NCI-H1436 treated with DMSO at 0.1 percent for 48 hours (cell line): ENCODE data around the gene C1QTNF1.

Experiments used
- DNase-seq: peaks from one replicate; lab custom pipeline; 2025; lab: John Stamatoyannopoulos, UW

The C1QTNF1 gene

DNA sequence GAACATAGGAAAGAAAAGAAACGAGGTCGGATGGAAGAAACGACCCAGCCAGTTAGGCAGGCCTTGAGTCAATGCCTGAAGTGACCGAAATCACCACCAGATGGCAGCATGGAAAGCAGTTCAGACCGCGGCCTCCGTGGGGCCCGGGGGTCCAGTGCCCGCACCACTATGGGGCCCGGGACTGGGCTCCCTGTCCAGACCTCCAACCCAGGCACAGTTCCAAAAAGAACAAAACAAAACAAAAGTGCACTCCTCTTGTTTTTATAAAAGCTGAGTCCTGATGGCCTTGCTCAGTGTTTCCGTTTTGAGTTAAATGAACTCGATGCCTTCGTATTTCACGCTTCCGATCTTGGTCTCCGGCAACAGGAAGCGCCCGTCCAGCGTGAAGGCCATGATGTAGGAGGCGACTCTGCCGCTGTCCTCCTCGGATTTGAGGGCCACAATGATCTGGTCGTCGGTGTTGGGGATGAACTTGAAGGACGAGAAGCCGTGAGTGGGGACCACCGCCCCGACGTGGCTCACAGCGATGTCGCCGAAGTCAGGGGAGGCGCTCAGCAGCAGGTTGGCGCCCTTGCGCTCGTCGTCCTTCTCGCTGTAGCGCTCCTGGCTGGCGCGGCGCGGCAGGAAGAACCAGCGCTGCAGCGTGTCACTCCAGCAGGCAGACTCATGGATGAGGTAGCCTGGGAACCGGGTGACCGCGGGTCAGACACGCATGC is 30.6 kb upstream of the C1QTNF1 start:
- no peak for DNase-seq

DNA sequence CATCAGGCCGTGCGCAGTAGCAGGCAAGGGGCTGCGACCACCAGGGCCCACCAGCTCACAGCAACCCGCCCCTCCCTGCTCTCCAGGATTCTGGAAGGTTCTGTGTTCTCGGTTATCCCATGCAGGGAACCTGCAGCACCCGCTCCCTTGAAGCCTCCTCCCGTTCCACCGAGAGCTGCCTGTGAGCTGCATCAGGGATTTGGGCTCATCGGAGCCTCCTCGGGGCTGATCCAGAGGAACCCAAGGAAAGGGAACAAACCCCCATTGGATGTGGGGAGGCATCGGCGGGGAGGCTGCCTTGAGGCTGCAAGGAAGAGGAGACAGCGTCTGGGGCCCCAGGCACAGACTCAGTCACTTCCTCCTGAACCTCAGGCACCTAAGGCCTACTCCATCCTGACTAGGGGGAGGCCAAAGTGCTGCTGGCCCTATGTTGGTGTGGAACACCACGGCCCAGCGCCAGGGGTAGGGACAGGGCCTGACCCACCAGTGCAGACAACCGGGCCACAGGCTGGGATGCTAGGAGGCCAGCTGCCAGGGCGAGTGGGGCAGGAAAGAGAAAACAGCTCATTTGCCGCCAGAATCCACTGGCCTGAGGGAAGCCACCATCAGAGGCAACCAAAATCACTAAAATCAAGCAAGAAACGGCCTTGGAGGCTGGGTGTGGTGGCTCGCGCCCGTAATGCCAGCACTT is 29.8 kb upstream of the C1QTNF1 start:
- no peak for DNase-seq

DNA sequence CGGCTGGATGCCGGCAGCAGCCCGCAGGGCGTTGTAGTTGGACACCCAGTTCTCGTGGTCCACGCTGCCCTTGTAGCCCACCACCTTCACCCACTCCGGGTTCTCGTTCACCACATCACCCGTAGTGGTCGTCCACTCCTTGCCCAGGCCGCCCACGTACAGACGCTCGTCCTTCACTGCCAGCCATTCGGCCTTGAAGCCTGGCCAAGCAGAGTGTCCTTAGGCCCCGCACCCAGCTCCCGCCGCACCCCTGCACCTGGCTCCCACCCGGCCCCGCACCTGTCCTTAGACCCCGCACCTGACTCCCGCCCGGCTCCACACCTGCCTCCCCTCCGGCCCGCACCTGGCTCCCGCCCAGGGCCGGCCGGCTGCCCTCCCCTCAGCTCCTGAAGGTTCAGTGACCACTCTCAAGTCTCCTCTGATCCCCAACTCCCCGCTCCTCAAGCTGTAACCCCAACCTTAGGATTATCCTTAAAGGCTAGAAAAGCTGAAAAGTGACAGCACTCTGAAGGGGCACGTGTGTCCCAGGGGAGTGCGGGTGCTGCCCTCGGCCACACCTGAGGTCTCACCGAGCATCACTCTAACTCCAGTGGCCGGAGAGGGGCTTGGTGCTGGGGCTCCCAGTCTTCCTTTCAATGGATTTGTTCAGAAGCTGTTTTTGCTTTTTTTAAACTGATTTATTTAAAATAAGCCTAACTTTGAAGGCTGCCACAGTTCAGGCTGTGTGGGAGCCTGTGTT is 28.8 kb upstream of the C1QTNF1 start:
- no peak for DNase-seq

DNA sequence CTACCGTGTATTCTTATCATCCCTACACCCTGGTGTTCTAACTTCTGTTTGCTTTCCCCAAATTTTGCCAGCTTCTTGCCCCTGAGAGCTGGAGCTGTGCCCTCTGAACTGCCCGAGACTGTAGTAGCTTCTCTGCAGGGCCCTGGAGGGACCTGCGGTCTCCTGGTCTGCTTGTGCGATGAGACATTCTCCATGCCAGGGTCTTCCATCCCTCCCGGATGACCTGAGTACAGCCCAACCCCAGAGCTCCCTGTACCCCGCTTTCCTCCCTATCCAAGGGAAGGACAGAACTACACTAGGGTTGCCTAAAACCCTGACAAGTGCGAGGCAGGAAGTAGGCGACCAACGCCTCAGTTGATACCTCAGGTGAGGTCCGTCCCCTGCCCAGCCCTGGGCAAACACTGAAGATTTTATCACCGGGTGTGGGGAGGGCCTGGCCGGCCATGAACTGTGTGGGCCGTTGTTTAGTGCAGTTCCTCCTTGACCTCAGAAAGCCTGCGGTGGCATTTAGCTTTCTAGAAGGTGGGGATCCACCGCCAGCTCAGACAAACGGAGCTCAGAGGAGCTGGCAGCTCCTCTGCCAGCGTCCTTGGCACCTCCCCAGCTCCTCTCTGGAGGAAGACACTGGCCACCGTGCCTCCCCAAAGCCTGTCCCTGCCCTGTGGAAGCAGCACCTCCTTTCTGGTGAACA is 28.1 kb upstream of the C1QTNF1 start:
- no peak for DNase-seq

DNA sequence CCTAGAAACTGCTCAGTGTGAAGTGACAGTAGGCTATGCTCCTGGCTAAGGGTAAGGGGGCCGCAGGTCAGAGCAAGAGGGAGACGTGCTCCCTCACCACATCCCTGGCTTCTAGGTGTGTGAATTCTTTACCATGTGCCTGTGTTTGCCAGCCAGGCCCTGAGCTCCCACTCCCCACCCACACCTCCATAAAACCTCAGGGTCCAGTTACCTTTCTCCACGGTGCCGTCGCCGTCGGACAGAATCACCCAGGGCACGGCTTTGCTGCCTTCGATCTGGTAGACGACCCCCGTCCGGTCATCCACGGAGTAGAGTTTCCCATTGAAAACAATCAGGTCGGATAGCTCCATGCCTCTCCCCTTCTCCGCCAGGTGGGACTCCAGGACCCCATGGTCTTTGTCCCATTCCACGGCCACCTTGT is 27.2 kb upstream of the C1QTNF1 start:
- DNase-seq, result no peak

DNA sequence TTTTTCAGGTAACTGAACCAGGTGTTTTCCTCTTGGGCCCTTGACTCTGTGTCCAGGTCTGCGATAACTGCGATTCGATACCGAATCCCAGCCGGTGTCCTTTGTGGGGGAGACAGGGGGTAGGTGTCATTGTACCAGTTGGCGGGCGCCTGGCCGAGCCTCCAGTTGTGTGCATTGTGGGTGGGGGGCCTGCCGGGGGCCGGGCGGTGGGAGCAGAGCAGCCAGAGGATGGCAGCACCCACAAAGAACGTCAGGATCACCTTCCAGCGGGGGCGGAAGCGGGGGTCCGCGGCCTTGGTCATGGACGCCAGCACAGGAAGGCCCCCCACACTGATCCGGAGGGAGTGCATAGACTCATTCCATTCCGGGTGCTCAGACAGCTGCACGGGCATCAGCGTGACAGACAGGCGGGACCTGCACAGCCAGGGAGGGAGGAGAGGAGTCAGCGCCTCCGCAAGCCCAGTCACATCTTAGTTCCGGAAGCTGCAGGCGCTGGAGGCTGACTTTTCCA is 26.7 kb upstream of the C1QTNF1 start:
- DNase-seq, result no peak

DNA sequence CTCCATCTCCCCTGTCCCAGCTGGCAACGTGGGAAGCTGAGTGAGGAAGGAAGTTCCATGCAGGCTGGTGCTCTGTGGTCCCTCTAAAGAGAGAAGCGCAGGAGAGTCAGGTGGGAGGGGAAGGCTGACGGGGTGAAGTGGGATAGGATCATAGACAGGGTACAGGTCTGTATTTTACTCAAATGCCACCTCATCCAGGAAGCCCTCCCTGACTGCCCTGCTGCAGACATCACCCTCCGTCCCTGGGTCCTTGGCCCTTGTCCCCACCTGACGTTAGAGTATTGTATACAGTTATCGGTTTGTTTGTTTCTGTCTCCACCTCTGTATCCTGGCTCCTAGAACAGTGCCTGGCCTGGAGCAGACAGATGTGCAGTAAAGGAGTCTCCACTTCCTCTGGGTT is 26.1 kb upstream of the C1QTNF1 start:
- no peak for DNase-seq

DNA sequence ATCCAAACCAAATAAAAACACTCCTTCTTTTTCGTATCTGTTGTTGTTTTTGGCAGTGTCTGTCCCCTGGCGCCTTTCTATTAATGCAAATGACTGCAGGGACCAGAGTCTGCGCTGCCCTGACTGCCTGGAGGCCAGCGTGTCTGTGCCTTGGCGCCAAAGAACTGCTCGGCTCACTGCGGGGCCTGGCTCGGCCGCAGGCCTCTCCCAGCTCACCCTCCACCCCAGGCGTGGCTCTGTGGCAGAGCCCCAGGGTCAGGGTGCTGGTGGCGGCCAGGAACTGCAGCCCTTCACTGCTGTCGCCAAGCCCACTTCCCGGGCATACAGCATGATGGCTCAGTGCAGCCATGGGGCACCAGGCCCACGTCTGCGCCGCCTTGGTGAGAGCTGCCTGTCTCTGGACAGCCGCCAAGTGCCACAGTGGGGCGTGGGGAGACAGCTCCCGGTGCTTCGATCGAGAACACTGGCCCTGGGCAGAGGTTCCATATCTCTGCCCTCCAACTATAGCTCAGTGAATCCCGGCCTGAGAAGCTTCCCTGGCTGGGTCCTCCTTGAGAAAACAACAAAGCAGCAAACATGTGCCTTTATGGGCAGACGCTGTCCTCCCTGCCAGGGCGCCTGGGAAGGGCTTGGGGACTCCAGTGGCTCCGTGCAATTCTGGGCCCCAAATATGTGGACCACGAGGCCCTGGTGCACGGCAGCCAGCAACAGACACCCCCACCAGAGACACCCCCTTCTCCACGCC is 25.5 kb upstream of the C1QTNF1 start:
- no peak for DNase-seq

DNA sequence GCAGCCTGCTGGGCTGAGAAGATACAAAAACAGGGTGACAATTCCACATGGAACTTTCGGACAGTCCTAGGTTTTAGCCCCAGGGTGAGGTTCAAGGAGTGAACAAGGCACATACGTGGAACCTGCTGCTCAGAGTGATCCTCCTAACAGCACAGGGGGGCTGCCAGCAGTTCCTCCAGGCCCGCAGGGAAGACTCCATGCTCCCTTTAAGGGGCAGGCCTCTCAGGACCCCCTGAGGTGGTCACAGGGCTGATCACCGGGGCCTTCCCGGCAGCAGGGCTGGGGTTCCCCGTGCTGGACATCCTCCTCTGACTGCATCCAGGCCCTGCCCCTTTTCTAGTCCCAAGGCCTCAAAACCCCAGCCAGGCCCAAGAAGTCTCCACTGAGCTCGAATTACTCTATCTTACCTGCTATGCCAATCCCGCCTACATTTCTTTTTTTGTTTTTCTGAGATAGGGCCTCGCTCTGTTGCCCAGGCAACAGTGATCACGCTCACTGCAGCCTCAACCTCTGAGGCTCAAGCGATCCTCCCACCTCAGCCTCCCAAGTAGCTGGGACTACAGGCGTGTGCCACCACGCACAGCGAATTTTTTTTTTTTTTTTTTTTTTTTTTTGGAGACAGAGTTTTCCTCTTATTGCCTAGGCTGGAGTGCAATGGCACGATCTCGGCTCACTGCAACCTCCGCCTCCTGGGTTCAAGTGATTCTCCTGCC is 24.8 kb upstream of the C1QTNF1 start:
- no peak for DNase-seq

DNA sequence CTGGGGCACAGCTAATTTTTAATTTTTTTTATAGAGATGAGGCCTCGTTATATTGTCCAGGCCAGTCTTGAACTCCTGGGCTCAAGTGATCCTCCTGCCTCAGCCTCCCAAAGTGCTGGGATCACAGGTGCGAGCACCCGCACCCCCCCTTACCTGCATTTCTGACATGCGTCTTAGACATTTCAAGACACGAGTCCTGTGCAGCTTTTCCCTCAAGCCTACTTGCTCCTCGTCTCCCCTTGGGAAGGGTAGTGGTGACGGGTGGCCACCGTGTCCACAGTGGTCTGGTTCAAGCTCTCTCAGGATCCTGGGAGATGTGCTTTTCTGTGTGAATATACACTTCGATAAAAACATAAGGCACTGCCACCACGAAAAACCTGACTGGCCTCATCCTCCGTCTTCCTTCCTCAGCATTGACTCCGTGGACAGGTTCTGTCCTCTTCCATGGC is 24.0 kb upstream of the C1QTNF1 start:
- DNase-seq, result no peak

DNA sequence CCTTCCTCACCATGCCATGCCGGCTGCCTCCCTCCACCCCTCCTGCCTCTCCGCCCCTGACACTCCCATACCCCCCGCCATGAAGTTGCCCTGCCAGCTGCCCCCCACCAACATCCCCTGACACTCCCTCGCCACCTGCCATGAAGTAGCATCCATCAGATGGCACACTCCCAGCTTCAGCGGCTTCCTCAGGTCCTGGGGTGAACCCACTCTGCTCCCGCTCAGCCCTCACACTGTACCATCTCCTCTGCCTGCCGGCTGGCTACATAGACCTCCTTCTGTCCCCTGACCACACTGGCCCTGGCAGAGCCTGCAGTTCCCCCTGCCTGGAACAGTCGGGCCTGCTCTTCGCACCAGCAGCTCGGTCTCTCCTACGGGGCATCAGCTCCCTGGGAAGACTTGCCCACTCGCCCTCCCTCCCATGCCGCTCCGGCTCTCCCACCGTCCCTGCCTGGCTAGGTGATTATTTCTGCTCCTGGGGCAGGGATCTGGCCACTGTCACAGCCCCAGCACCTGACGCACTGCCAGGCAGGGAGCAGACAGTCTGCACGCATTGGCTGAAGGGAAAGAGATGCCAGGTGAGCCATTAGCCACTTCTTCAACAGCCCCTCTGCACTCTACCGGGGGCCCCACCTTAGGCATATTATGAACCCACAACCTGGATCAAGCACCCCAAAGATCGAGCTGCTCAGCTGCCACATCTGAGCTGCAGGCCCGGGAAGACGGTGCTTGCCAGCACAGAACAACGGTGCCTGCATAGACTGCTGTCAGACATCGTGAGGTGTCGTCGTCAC is 23.4 kb upstream of the C1QTNF1 start:
- no peak for DNase-seq

DNA sequence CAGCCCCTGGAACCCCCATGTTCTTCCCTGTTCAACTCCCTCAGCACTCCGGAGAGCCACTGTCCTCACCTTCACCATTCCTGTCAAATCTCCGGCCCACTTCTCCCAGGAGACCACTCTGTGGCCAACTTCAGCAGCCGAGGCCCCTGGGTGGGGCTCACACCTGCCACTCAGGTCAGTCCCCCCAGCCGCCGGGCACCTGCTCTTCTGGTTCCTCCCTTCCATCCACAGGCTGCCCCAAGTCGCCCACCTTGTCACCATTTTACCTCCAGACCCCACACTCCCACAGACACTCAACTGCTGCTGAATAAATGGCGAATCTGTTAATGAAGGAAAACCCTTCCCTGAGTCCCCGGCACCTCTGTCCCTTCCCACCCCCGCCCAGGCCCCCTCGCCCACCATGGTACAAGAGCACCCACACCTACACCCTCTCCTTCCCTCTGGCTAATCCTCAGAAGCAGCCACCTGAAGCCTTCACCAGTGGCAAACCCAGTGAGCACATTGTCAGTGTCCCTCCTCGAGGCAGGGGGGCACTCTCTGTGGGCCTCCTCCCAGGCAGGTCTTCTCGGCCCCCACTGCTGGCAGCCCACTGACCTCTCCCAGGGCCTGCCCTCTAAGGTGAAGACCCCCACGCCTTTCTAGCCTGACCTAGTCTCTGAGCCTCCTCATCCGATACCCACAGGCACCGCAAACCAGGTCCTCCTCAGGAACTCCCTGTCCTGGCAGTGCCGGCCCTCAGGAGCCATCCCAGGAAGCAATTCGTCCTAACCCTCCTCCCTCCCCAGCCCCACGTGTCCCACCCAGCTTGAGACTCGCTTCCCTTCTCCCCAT is 22.6 kb upstream of the C1QTNF1 start:
- DNase-seq, result no peak

DNA sequence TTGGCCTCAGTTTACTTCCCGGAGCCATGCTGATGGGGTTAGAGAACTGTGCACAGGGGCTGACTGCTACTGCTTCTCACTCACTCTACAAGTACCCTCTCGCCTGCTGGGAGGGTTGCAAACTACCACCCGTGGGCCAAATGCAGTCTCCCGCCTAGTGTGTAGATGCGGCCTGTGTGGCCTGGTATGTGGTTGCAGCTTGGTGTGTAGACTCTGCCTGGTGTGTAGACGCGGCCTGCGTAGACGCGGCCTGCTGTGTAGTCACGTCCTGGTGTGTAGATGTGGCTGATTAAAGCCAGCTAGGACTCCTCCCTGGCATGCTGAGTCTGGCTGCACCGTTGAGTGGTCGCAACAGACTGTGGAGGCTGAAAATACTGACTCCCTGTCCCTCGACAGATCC is 21.7 kb upstream of the C1QTNF1 start:
- no peak for DNase-seq

DNA sequence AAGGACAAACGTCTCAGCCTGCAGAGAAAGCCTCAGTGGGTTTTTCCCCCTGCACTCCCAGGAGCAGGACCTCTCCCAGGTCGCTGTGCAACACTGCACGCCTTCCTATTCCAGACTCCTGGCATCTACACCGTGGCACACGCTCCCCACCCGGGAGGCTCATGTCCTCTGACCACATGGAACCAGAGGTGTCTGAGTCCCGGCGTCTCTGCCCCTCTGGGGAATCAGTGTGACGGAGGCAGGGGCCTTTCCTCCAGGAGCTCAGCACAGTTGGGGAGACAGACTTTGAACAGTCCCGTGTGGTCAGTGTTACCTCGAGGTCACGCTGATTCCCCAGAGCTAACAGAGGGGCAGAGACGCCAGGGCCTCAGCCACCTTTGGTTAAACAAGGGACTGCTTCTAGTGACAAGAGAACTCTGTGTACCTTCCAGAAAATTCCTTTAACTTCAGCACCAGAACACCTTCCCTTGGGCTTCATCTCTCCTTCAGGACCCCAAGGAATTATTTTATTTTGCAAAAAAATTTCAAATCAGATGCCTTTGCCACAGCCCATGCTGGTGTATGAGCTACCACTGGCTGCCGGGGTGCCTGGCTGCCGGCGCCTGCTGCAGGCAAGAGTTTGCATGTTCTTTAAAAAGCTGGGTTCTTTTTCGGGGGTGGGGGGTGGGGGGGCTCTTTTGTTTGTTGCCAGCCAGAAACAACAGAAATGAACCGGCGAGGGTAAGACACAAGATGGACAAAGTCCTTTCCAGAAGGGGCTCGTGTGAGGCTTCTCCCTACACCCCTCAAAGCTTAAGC is 21.0 kb upstream of the C1QTNF1 start:
- no peak for DNase-seq

DNA sequence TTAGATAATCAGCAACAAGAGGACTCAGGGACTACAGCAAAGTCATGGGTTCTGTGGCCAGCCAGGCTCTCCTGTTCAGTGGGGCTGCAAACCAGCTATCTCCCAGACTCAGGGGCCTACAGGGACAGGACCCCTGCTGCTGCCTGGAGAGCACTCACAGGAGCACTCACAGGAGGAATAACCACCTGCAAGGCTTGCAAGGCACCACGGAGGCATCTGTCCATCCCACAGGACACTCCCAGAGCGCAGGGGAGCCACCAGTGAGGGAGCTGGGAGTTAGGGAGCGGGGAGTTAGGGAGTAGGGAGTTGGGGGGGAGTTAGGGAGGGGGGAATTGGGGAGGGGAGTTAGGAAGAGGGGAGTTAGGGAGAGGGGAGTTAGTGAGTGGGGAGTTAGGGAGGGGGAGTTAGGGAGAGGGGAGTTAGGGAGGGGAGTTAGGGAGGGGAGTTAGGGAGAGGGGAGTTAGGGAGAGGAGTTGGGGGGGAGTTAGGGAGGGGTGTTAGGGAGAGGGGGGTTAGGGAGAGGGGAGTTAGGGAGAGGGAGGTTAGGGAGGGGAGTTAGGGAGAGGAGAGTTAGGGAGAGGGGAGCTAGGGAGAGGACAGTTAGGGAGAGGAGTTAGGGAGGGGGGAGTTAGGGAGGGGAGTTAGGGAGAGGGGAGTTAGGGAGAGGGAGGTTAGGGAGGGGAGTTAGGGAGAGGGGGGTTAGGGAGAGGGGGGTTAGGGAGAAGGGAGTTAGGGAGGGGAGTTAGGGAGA is 20.1 kb upstream of the C1QTNF1 start:
- no peak for DNase-seq

DNA sequence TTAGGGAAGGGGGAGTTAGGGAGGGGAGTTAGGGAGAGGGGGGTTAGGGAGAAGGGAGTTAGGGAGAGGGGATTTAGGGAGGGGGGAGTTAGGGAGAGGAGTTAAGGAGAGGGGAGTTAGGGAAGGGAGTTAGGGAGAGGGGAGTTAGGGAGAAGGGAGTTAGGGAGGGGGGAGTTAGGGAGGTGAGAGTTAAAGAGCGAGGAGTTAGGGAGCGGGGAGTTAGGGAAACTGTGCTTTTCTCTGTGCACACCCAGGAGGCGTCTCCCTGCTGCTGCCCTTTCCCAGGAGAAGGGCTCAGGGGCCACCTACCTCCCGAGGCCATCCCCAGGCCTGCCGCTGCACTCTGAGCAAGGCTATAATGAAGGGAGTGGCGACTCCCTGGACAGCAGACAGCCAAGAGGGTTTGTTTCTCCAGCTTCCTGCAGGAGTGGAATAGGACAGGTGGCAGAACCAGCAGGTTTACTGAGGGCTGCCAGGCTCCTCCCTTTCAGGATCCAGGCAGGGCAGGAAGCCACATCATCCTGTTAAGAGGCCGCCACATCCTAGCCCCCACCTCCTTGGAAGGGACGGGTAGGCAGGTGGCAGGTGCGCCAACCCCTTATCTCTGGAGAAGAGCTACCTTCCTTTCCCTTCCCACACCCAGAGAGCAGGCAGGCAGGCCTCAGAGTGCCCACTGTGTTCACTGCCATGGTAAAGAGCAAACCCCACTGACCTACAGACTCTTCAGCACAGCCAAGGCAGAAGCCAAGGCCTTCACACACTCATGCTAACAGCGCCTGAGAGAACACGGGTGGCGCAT is 18.7 kb upstream of the C1QTNF1 start:
- peak; percentile 55 for DNase-seq

DNA sequence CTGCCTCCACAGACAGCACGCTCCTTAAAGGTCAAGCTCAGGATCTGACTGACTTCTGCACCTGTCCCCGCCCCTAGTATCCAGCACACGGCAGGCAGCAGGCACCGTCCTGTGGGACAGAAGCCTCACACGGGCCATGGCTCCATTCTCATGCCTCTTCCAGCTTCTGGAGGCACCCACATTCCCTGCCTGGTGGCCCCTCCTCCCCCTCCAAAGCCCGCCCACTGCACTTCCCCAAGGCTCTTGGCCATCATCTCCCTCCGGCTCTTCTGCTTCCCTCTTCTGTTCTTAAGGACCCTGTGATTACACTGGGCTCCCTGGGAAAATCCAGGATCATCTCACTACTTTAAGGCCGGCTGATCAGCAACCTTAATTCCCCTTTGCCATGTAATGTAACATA is 17.9 kb upstream of the C1QTNF1 start:
- no peak for DNase-seq
